ENCODE measurements around the gene PRF1. TPM values are rescaled to one million over a fixed set of nuclear protein-coding genes. Genes with fewer than 3 reads are reported as not detected.

The PRF1 gene
- total and polyA plus RNA-seq, 2 of the 13 experiments (the other 11 are each of a cell fraction or from before 2014, with no cell fraction given) = 1.00 to 1.4 TPM

DNA sequence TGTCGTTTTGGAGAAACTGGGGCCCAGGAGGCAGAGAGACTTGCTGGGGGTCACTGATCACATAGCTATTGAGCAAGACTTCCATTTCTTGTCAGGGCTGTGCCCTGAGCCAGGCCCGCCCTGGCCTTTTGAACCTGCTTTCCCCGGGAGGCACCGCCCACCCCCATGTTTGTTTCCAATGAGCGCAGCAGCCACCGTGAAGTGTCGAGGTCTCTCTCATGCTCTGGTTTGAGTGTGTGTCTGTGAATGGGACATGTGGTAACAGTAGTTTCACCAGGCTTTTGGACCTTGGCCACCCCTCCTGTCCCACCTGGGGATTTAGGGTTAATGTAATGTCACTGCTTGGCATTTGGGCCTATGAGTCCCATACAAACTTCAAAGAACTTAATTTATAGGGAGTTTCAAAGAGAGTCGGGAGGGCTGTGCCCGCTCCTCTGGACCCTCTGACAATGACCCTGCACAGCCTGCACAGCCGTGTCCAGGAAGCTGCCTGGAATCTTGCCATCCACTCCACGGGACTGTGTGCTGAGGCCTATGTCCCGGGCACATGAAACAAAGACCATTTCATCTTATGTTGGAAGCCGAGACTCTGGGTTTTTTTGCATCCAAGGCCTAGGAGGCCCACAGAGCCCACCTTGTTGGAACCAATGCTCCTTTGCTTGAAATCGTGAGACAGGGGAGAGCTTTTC, 6.3 kb downstream of the PRF1 start (continued):
- no peak for TF ChIP-seq KAT7 (CRISPR knock-in tag; IDR thresholded peaks at IDR 0.05; ENCODE audit: borderline replicate concordance)
- TF ChIP-seq KMT2A (CRISPR knock-in tag; IDR thresholded peaks at IDR 0.05) = no peak
- no peak for TF ChIP-seq KLF9 (CRISPR knock-in tag; IDR thresholded peaks at IDR 0.05; ENCODE audit: low read depth)
- TF ChIP-seq ZNF296 (CRISPR knock-in tag; conservative IDR thresholded peaks at IDR 0.05) = no peak
- no peak for TF ChIP-seq ZMYM2 (CRISPR knock-in tag; IDR thresholded peaks at IDR 0.05)
- TF ChIP-seq, protein P1, sequence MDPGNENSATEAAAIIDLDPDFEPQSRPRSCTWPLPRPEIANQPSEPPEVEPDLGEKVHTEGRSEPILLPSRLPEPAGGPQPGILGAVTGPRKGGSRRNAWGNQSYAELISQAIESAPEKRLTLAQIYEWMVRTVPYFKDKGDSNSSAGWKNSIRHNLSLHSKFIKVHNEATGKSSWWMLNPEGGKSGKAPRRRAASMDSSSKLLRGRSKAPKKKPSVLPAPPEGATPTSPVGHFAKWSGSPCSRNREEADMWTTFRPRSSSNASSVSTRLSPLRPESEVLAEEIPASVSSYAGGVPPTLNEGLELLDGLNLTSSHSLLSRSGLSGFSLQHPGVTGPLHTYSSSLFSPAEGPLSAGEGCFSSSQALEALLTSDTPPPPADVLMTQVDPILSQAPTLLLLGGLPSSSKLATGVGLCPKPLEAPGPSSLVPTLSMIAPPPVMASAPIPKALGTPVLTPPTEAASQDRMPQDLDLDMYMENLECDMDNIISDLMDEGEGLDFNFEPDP (CRISPR knock-in tag; conservative IDR thresholded peaks at IDR 0.05) = no peak
- TF ChIP-seq, protein P2, sequence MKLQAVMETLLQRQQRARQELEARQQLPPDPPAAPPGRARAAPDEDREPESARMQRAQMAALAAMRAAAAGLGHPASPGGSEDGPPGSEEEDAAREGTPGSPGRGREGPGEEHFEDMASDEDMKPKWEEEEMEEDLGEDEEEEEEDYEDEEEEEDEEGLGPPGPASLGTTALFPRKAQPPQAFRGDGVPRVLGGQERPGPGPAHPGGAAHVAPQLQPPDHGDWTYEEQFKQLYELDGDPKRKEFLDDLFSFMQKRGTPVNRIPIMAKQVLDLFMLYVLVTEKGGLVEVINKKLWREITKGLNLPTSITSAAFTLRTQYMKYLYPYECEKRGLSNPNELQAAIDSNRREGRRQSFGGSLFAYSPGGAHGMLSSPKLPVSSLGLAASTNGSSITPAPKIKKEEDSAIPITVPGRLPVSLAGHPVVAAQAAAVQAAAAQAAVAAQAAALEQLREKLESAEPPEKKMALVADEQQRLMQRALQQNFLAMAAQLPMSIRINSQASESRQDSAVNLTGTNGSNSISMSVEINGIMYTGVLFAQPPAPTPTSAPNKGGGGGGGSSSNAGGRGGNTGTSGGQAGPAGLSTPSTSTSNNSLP (IDR thresholded peaks at IDR 0.05; ENCODE audit: low read depth, low read length) = no peak
- TF ChIP-seq, protein P3, sequence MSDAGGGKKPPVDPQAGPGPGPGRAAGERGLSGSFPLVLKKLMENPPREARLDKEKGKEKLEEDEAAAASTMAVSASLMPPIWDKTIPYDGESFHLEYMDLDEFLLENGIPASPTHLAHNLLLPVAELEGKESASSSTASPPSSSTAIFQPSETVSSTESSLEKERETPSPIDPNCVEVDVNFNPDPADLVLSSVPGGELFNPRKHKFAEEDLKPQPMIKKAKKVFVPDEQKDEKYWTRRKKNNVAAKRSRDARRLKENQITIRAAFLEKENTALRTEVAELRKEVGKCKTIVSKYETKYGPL (CRISPR knock-in tag; IDR thresholded peaks at IDR 0.05) = no peak
- TF ChIP-seq, protein P4, sequence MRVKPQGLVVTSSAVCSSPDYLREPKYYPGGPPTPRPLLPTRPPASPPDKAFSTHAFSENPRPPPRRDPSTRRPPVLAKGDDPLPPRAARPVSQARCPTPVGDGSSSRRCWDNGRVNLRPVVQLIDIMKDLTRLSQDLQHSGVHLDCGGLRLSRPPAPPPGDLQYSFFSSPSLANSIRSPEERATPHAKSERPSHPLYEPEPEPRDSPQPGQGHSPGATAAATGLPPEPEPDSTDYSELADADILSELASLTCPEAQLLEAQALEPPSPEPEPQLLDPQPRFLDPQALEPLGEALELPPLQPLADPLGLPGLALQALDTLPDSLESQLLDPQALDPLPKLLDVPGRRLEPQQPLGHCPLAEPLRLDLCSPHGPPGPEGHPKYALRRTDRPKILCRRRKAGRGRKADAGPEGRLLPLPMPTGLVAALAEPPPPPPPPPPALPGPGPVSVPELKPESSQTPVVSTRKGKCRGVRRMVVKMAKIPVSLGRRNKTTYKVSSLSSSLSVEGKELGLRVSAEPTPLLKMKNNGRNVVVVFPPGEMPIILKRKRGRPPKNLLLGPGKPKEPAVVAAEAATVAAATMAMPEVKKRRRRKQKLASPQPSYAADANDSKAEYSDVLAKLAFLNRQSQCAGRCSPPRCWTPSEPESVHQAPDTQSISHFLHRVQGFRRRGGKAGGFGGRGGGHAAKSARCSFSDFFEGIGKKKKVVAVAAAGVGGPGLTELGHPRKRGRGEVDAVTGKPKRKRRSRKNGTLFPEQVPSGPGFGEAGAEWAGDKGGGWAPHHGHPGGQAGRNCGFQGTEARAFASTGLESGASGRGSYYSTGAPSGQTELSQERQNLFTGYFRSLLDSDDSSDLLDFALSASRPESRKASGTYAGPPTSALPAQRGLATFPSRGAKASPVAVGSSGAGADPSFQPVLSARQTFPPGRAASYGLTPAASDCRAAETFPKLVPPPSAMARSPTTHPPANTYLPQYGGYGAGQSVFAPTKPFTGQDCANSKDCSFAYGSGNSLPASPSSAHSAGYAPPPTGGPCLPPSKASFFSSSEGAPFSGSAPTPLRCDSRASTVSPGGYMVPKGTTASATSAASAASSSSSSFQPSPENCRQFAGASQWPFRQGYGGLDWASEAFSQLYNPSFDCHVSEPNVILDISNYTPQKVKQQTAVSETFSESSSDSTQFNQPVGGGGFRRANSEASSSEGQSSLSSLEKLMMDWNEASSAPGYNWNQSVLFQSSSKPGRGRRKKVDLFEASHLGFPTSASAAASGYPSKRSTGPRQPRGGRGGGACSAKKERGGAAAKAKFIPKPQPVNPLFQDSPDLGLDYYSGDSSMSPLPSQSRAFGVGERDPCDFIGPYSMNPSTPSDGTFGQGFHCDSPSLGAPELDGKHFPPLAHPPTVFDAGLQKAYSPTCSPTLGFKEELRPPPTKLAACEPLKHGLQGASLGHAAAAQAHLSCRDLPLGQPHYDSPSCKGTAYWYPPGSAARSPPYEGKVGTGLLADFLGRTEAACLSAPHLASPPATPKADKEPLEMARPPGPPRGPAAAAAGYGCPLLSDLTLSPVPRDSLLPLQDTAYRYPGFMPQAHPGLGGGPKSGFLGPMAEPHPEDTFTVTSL (CRISPR knock-in tag; IDR thresholded peaks at IDR 0.05; ENCODE audit: borderline replicate concordance) = no peak; the same call in 1 of the 2 replicates
- TF ChIP-seq KDM2A (CRISPR knock-in tag; IDR thresholded peaks at IDR 0.05; ENCODE audit: borderline replicate concordance, low read depth) = 0 out of 2 replicates have a peak, but pooled peaks have one; percentile 9
- TF ChIP-seq NFIB (CRISPR knock-in tag; IDR thresholded peaks at IDR 0.05; ENCODE audit: borderline replicate concordance) = no peak
- no peak for TF ChIP-seq ZNF552 (CRISPR knock-in tag; IDR thresholded peaks at IDR 0.05; ENCODE audit: borderline replicate concordance)
- TF ChIP-seq, protein P5, sequence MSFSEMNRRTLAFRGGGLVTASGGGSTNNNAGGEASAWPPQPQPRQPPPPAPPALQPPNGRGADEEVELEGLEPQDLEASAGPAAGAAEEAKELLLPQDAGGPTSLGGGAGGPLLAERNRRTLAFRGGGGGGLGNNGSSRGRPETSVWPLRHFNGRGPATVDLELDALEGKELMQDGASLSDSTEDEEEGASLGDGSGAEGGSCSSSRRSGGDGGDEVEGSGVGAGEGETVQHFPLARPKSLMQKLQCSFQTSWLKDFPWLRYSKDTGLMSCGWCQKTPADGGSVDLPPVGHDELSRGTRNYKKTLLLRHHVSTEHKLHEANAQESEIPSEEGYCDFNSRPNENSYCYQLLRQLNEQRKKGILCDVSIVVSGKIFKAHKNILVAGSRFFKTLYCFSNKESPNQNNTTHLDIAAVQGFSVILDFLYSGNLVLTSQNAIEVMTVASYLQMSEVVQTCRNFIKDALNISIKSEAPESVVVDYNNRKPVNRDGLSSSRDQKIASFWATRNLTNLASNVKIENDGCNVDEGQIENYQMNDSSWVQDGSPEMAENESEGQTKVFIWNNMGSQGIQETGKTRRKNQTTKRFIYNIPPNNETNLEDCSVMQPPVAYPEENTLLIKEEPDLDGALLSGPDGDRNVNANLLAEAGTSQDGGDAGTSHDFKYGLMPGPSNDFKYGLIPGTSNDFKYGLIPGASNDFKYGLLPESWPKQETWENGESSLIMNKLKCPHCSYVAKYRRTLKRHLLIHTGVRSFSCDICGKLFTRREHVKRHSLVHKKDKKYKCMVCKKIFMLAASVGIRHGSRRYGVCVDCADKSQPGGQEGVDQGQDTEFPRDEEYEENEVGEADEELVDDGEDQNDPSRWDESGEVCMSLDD (CRISPR knock-in tag; IDR thresholded peaks at IDR 0.05; ENCODE audit: borderline replicate concordance) = no peak
- no peak for TF ChIP-seq ZNF180 (CRISPR knock-in tag; IDR thresholded peaks at IDR 0.05; ENCODE audit: borderline replicate concordance, low read depth)
- 0 out of 2 replicates have a peak, but pooled peaks have one; percentile 70 for TF ChIP-seq PHF21A (CRISPR knock-in tag; IDR thresholded peaks at IDR 0.05)
- TF ChIP-seq HMG20B (CRISPR knock-in tag; conservative IDR thresholded peaks at IDR 0.05) = no peak
- TF ChIP-seq GATA4 (IDR thresholded peaks at IDR 0.05; ENCODE audit: borderline replicate concordance, low read depth) = no peak
